OCI-LY7 (cell line): ENCODE results near the gene STIM1. TPM values are rescaled to one million over a fixed set of nuclear protein-coding genes. Genes with fewer than 3 reads are reported as not detected.

Experiments used
- BruUV-seq: library from RNA; stranded (reverse); fragments of 400-500 nt; replicated peaks from 2 replicates; lab custom pipeline; 2021; lab: Mats Ljungman, UMichigan
- CTCF ChIA-PET: fragments of 300-600 bp; sonication (Branson Sonifier 250); formaldehyde crosslinking; loops from one replicate; lab custom pipeline; 2022; ENCODE audit warnings: antibody characterized with exemption; ENCODE audit not compliant: unreplicated experiment; lab: Charles Lee
- POLR2A ChIA-PET: fragments of 300-600 bp; sonication (Branson Sonifier 250); formaldehyde crosslinking; loops from one replicate; lab custom pipeline; 2022; ENCODE audit warnings: antibody characterized with exemption; lab: Charles Lee
- DNase-seq: peaks from one replicate; pipeline ENCODE4 v3.0.0-alpha.2; 2015; ENCODE audit warnings: low spot score
- H2AFZ ChIP-seq: fragments of 200-600 bp; sonication (generic), shearing (Covaris generic); 2 replicates; pipeline ENCODE4 v1.6.1; 2014; ENCODE audit warnings: mild to moderate bottlenecking, antibody characterized with exemption, low read length, moderate library complexity
- H3K27ac ChIP-seq: fragments of 200-600 bp; sonication (generic); 2 replicates; pipeline ENCODE4 v1.5.1; 2014; ENCODE audit warnings: mixed run types, low read depth, mild to moderate bottlenecking, moderate library complexity, low read length, inconsistent platforms; ENCODE audit not compliant: poor library complexity, severe bottlenecking
- H3K36me3 ChIP-seq: fragments of 200-600 bp; sonication (generic); 2 replicates; pipeline ENCODE4 v1.6.1; 2014; ENCODE audit warnings: mild to moderate bottlenecking, antibody characterized with exemption, low read length, moderate library complexity, mixed read lengths; ENCODE audit not compliant: insufficient read depth
- H3K4me1 ChIP-seq: fragments of 200-600 bp; sonication (generic); 2 replicates; pipeline ENCODE4 v1.5.1; 2014; ENCODE audit warnings: mild to moderate bottlenecking, low read length; ENCODE audit not compliant: insufficient read depth, poor library complexity, severe bottlenecking
- H3K4me2 ChIP-seq: fragments of 200-600 bp; sonication (generic); 2 replicates; pipeline ENCODE4 v1.6.1; 2014; ENCODE audit warnings: mild to moderate bottlenecking, low read length
- H3K4me3 ChIP-seq: fragments of 200-600 bp; sonication (generic); 2 replicates; pipeline ENCODE4 v1.5.1; 2014; ENCODE audit warnings: mild to moderate bottlenecking, low read depth, low read length; ENCODE audit not compliant: poor library complexity, severe bottlenecking
- H3K79me2 ChIP-seq: fragments of 200-600 bp; sonication (generic); 2 replicates; pipeline ENCODE4 v1.6.1; 2016; ENCODE audit warnings: low read depth, mild to moderate bottlenecking, low read length, moderate library complexity, mixed read lengths; ENCODE audit not compliant: insufficient read depth
- H3K9me2 ChIP-seq: fragments of 200-600 bp; sonication (generic); 2 replicates; pipeline ENCODE4 v1.6.1; 2016; ENCODE audit warnings: mild to moderate bottlenecking, low read length, mixed read lengths; ENCODE audit not compliant: insufficient read depth
- H3K9me3 ChIP-seq: fragments of 200-600 bp; sonication (generic); 2 replicates; pipeline ENCODE4 v1.6.1; 2014; ENCODE audit warnings: mild to moderate bottlenecking, mixed run types, low read length, mixed read lengths
- H4K20me1 ChIP-seq: fragments of 200-600 bp; sonication (generic); 2 replicates; pipeline ENCODE4 v1.6.1; 2014; ENCODE audit warnings: mild to moderate bottlenecking, antibody characterized with exemption, low read length, moderate library complexity, mixed read lengths; ENCODE audit not compliant: insufficient read depth
- CTCF ChIP-seq: fragments of 200-600 bp; sonication (generic); conservative IDR thresholded peaks from 2 replicates; pipeline ENCODE4 v1.5.1; 2014; ENCODE audit warnings: mild to moderate bottlenecking, antibody characterized with exemption, low read length, moderate library complexity, mixed read lengths
- EZH2phosphoT487 ChIP-seq: fragments of 200-600 bp; sonication (generic); IDR thresholded peaks from 2 replicates; pipeline ENCODE4 v1.6.1; 2018; ENCODE audit warnings: low read depth, borderline replicate concordance, mild to moderate bottlenecking, mixed run types, antibody characterized with exemption, low read length, moderate library complexity, mixed read lengths
- intact Hi-C: fragments of 100-400 bp; cut with micrococcal nuclease; formaldehyde crosslinking; loops from one replicate; pipeline ENCODE4 v1.10.0; 2022; ENCODE audit not compliant: unreplicated experiment
- total RNA-seq, 2 experiments: library from RNA; depleted of rRNA in 1 of 2; stranded (reverse); fragments of >200 nt in 1 of 2; shearing (Covaris generic) in 1 of 2; gene quantifications; 2 replicates each; pipeline ENCODE4 v1.2.3, GENCODE V29; 2014 to 2022

Gene STIM1
- total RNA-seq, 2 experiments from 2014 or later: 21.0 to 49.1 TPM

GRCh38 chr11:3834664-3835461 is 20.6 kb upstream of the STIM1 start:
- Histone ChIP-seq H3K79me2 (peaks cover 65% of the 10 kb centered on the region; the same call in 1 of the 2 replicates), H3K27ac (peak overlapping the region; percentile 17), H3K4me2 (peak overlapping the region; percentile 49), H3K36me3 (peaks cover 65% of the 10 kb centered on the region), H4K20me1 (peaks cover 24% of the 10 kb centered on the region; the same call in 1 of the 2 replicates), H3K4me1 (peaks cover 64% of the 10 kb centered on the region), H2AFZ (no peak overlapping the region), H3K9me3 (no peaks in the 10 kb centered on the region), H3K9me2 (no peaks in the 10 kb centered on the region), H3K4me3 (peak overlapping the region; percentile 20)
- intact Hi-C loops: no loop called here
- TF ChIP-seq EZH2phosphoT487: no peak
- TF ChIP-seq CTCF: no peak
- DNase-seq: peak; percentile 53
- POLR2A ChIA-PET: interaction anchor here (0.9 to 1.0 kb wide), 2 partner anchors 15 to 138 kb away, joined by 3 read pairs; no protein-coding TSS in a partner anchor
- no TSS peak for BruUV-seq
- CTCF ChIA-PET: interaction anchor here (1.2 kb wide), 1 partner anchor 27 kb away, joined by 3 read pairs; no protein-coding TSS in a partner anchor

GRCh38 chr11:3835751-3836150 is 19.7 kb upstream of the STIM1 start:
- no peak overlapping the region for H3K4me3 ChIP-seq
- POLR2A ChIA-PET: interaction anchor here (0.9 to 1.0 kb wide), 2 partner anchors 16 to 139 kb away, joined by 3 read pairs; no protein-coding TSS in a partner anchor

More at GRCh38 chr11:3835751-3836150, 19.7 kb upstream of the STIM1 start:
- Histone ChIP-seq H2AFZ (no peak overlapping the region), H3K9me3 (no peaks in the 10 kb centered on the region), H3K4me2 (peak overlapping the region; percentile 49), H3K4me1 (peaks cover 64% of the 10 kb centered on the region), H3K9me2 (no peaks in the 10 kb centered on the region), H3K36me3 (peaks cover 57% of the 10 kb centered on the region), H4K20me1 (peaks cover 25% of the 10 kb centered on the region; the same call in 1 of the 2 replicates), H3K27ac (peak overlapping the region; percentile 17), H3K79me2 (peaks cover 72% of the 10 kb centered on the region; the same call in 1 of the 2 replicates)
- intact Hi-C loops: no loop called here
- no TSS peak for BruUV-seq
- CTCF ChIA-PET: interaction anchor here (1.2 kb wide), 1 partner anchor 28 kb away, joined by 3 read pairs; no protein-coding TSS in a partner anchor
- TF ChIP-seq CTCF (no peak), EZH2phosphoT487 (no peak)
- no peak for DNase-seq
